WERI-Rb-1 (cell line): ENCODE data around the gene NHS.
"Not testable (repeated sequence)": the region's sequence is repeated elsewhere in the genome, so short reads cannot be mapped to it uniquely, and the experiment has no call there.

ENCODE experiments used
- DNase-seq: peaks from one replicate; pipeline ENCODE4 v3.0.0-alpha.2; 2020
- H3K27ac ChIP-seq: fragments of 250-450 bp; sonication (Bioruptor Pico); 2 replicates; pipeline ENCODE4 v1.5.1; 2020; ENCODE audit warnings: mild to moderate bottlenecking, moderate library complexity
- H3K27me3 ChIP-seq: fragments of 250-450 bp; sonication (Bioruptor Pico); 2 replicates; pipeline ENCODE4 v1.5.1; 2021; ENCODE audit warnings: mild to moderate bottlenecking, low read depth, moderate library complexity; ENCODE audit not compliant: insufficient read depth, severe bottlenecking
- H3K36me3 ChIP-seq: fragments of 250-450 bp; sonication (Bioruptor Pico); 2 replicates; pipeline ENCODE4 v1.5.1; 2020; ENCODE audit warnings: mild to moderate bottlenecking, moderate library complexity
- H3K4me3 ChIP-seq: 2 replicates; pipeline ENCODE4 v1.5.1; 2011; ENCODE audit warnings: low read depth, mild to moderate bottlenecking, control low read depth, low read length
- H3K9me3 ChIP-seq: fragments of 250-450 bp; sonication (Bioruptor Pico); 2 replicates; pipeline ENCODE4 v1.5.1; 2021; ENCODE audit warnings: mild to moderate bottlenecking, moderate library complexity; ENCODE audit not compliant: severe bottlenecking
- CTCF ChIP-seq: IDR thresholded peaks from 2 replicates; pipeline ENCODE4 v1.5.1; 2011; ENCODE audit warnings: low read depth, mild to moderate bottlenecking, control low read depth, inconsistent platforms, low read length

Gene NHS

DNA sequence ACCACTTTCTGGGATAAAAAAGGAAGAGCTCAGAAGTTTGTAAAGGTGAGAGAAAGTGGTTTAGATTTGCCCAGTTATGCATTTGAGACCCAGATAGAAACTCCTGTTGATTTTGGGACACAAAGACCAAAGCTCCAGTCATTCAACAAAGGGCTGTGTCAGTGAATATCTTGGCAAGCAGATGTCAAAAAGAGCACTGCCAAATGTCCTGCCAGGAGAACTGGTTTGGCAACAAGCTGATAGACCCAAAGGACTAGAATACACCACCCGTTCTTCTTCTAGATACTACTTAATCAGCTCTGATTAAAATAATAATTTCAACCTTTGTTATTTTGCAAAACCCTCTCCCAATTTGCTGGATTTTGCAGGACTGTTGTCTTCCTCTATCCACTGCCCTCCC, 121.4 kb downstream of the NHS start:
- TF ChIP-seq CTCF: no peak
- H3K4me3 ChIP-seq: no peak overlapping the region
- H3K27me3 ChIP-seq: peaks cover 14% of the 10 kb centered on the region
- H3K9me3 ChIP-seq: no peaks in the 10 kb centered on the region
- H3K27ac ChIP-seq: no peak overlapping the region
- no peaks in the 10 kb centered on the region for H3K36me3 ChIP-seq
- DNase-seq: no peak

DNA sequence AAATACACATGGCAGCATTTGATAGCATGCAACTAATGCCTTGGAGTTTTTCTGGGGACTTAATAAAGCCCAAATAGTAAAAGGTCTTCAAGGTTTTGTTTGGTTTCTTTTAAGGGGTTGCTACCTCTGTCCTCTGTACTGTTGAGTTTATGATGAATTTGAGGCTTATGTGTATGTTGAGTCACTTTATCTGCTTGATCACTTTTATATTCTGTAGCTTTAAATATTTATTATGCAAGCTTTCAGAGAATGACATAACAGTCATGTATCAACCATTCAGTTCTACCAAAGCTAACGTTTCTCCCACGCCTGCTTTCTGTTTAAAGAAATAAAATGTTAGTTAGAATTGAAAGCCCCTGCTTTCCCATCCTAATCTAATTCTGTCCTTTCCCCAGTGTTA, 122.2 kb downstream of the NHS start:
- Histone ChIP-seq H3K27me3 (peaks cover 14% of the 10 kb centered on the region), H3K9me3 (no peaks in the 10 kb centered on the region), H3K4me3 (no peak overlapping the region), H3K27ac (no peak overlapping the region), H3K36me3 (no peaks in the 10 kb centered on the region)
- TF ChIP-seq CTCF: no peak
- no peak for DNase-seq

- Histone ChIP-seq H3K4me3 (no peak overlapping the region), H3K9me3 (no peaks in the 10 kb centered on the region), H3K27ac (no peak overlapping the region), H3K36me3 (no peaks in the 10 kb centered on the region), H3K27me3 (peaks cover 14% of the 10 kb centered on the region)
- DNase-seq: no peak
- no peak for TF ChIP-seq CTCF
These were observed 124.5 kb downstream of the NHS start for GRCh38 chrX:17499512-17499911.

- TF ChIP-seq CTCF: no peak
- no peaks in the 10 kb centered on the region for H3K36me3 ChIP-seq
- peaks cover 14% of the 10 kb centered on the region for H3K27me3 ChIP-seq
- DNase-seq: no peak
- H3K4me3 ChIP-seq: no peak overlapping the region
- H3K9me3 ChIP-seq: no peaks in the 10 kb centered on the region
- H3K27ac ChIP-seq: no peak overlapping the region
These were observed 125.2 kb downstream of the NHS start for GRCh38 chrX:17500145-17500579.

DNA sequence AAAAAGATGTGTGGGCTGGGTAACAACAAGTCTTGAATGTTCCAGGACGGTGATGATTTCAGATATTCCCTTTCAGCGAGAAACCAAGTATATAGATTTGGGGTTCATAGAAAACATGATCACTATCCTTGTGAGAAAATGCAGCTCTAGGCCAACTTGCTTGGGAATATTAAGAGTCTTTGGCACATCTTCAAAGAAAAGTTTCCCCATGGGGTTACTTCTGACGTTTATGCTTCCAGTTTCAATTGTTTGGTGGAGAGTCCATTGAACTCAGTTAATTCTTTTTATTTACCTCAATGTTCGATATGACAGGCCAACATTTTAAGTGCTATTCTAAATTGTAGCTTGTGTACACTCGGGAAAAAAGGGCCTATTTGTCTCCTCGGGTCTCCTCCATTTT, 126.7 kb downstream of the NHS start:
- Histone ChIP-seq H3K36me3 (no peaks in the 10 kb centered on the region), H3K9me3 (no peaks in the 10 kb centered on the region), H3K27ac (no peak overlapping the region), H3K4me3 (no peak overlapping the region), H3K27me3 (peaks cover 6% of the 10 kb centered on the region)
- no peak for TF ChIP-seq CTCF
- no peak for DNase-seq

GRCh38 chrX:17506352-17506751, 131.4 kb downstream of the NHS start:
- H3K9me3 ChIP-seq, DNase-seq, H3K36me3 ChIP-seq, H3K27me3 ChIP-seq, H3K4me3 ChIP-seq, H3K27ac ChIP-seq: not testable (repeated sequence)
